Nephron (organoid): ENCODE measurements around the gene AVP.

Experiments used
- H3K27ac Mint-ChIP-seq, 3 experiments: 2 replicates each; pipeline ENCODE4 v1.8.0; 2020; ENCODE audit warnings: mixed read lengths in 3 of 3, mild to moderate bottlenecking in 2 of 3, moderate library complexity in 1 of 3
- H3K27me3 Mint-ChIP-seq: 2 replicates; pipeline ENCODE4 v1.8.0; 2021; ENCODE audit warnings: low read depth, mild to moderate bottlenecking, moderate library complexity, mixed read lengths
- H3K36me3 Mint-ChIP-seq: 2 replicates; pipeline ENCODE4 v1.8.0; 2020; ENCODE audit warnings: low read depth, mixed read lengths
- H3K4me1 Mint-ChIP-seq: 2 replicates; pipeline ENCODE4 v1.8.0; 2020; ENCODE audit warnings: mixed read lengths
- H3K4me3 Mint-ChIP-seq, 3 experiments: 2 replicates each; pipeline ENCODE4 v1.8.0; 2020; ENCODE audit warnings: mild to moderate bottlenecking in 3 of 3, mixed read lengths in 3 of 3, moderate library complexity in 2 of 3
- H3K9me3 Mint-ChIP-seq: 2 replicates; pipeline ENCODE4 v1.8.0; 2020; ENCODE audit warnings: mixed read lengths
- CTCF ChIP-seq, 3 experiments: fragments of 200-600 bp; sonication (generic); IDR thresholded peaks; one replicate each; pipeline ENCODE4 v1.5.0; 2021; ENCODE audit warnings: antibody characterized with exemption in 3 of 3; ENCODE audit not compliant: unreplicated experiment in 3 of 3

Gene AVP

GRCh38 chr20:3072530-3073250 lies 11.8 kb downstream of the AVP start:
- H3K4me3 Mint-ChIP-seq = peak overlapping the region; percentile 30 to 66 (median 64)
- H3K4me1 Mint-ChIP-seq = no peaks in the 10 kb centered on the region
- no peaks in the 10 kb centered on the region for H3K9me3 Mint-ChIP-seq
- no peak for TF ChIP-seq CTCF (IDR thresholded peaks at IDR 0.05; ENCODE audit: unreplicated experiment in 3 of 3)
- H3K27me3 Mint-ChIP-seq = peaks cover 63% of the 10 kb centered on the region
- H3K36me3 Mint-ChIP-seq = no peaks in the 10 kb centered on the region
- no peak overlapping the region for H3K27ac Mint-ChIP-seq

GRCh38 chr20:3071610-3072529 lies 12.7 kb downstream of the AVP start, which contains the start of gene OXT:
Gene OXT (plus strand): TSS chr20:3071620. CDS start chr20:3071656, 36 bp downstream.
- H3K27me3 Mint-ChIP-seq = peaks cover 59% of the 10 kb centered on the region
- H3K27ac Mint-ChIP-seq = no peak within 1 kb of the TSS
- no peaks in the 10 kb centered on the region for H3K4me1 Mint-ChIP-seq
- H3K9me3 Mint-ChIP-seq = no peaks in the 10 kb centered on the region
- H3K36me3 Mint-ChIP-seq = no peaks in the 10 kb centered on the region
- H3K4me3 Mint-ChIP-seq = peak within 1 kb of the TSS; percentile 68 to 74 (median 73)
- no peak for TF ChIP-seq CTCF (IDR thresholded peaks at IDR 0.05; ENCODE audit: unreplicated experiment in 3 of 3)

- peaks cover 57% of the 10 kb centered on the region for H3K27me3 Mint-ChIP-seq
- no peaks in the 10 kb centered on the region for H3K4me1 Mint-ChIP-seq
- no peak overlapping the region for H3K27ac Mint-ChIP-seq
- H3K9me3 Mint-ChIP-seq = no peaks in the 10 kb centered on the region
- no peaks in the 10 kb centered on the region for H3K36me3 Mint-ChIP-seq
- H3K4me3 Mint-ChIP-seq = no peak overlapping the region
- TF ChIP-seq CTCF (IDR thresholded peaks at IDR 0.05; ENCODE audit: unreplicated experiment in 3 of 3) = no peak
These were observed 13.3 kb downstream of the AVP start for GRCh38 chr20:3071266-3071609.

GRCh38 chr20:3070725-3071124 lies 13.8 kb downstream of the AVP start:
- H3K9me3 Mint-ChIP-seq = no peaks in the 10 kb centered on the region
- H3K4me3 Mint-ChIP-seq = peak overlapping the region; percentile 68 to 74 (median 73)
- H3K27me3 Mint-ChIP-seq = peaks cover 54% of the 10 kb centered on the region
- H3K36me3 Mint-ChIP-seq = no peaks in the 10 kb centered on the region
- TF ChIP-seq CTCF (IDR thresholded peaks at IDR 0.05; ENCODE audit: unreplicated experiment in 3 of 3) = no peak
- no peaks in the 10 kb centered on the region for H3K4me1 Mint-ChIP-seq
- no peak overlapping the region for H3K27ac Mint-ChIP-seq

GRCh38 chr20:3068986-3069900 lies 15.3 kb downstream of the AVP start:
- no peaks in the 10 kb centered on the region for H3K4me1 Mint-ChIP-seq
- no peak overlapping the region for H3K27ac Mint-ChIP-seq
- TF ChIP-seq CTCF (IDR thresholded peaks at IDR 0.05; ENCODE audit: unreplicated experiment in 3 of 3) = no peak
- H3K4me3 Mint-ChIP-seq = no peak overlapping the region
- H3K36me3 Mint-ChIP-seq = no peaks in the 10 kb centered on the region
- peaks cover 47% of the 10 kb centered on the region for H3K27me3 Mint-ChIP-seq
- no peaks in the 10 kb centered on the region for H3K9me3 Mint-ChIP-seq
